WTC11 (cell line): Measurements from ENCODE around the gene PGBD5.

Experiments
- TF ChIP-seq, protein P1 (sequence below): sonication (generic); formaldehyde crosslinking; IDR thresholded peaks from 2 replicates; pipeline ENCODE4 v1.8.0; 2022; ENCODE audit warnings: mild to moderate bottlenecking, missing genetic modification reagents
- TF ChIP-seq, protein P2 (sequence below): fragments of 200-600 bp; IDR thresholded peaks from 2 replicates; pipeline ENCODE4 v1.8.0; 2022; ENCODE audit warnings: antibody characterized with exemption

DNA sequence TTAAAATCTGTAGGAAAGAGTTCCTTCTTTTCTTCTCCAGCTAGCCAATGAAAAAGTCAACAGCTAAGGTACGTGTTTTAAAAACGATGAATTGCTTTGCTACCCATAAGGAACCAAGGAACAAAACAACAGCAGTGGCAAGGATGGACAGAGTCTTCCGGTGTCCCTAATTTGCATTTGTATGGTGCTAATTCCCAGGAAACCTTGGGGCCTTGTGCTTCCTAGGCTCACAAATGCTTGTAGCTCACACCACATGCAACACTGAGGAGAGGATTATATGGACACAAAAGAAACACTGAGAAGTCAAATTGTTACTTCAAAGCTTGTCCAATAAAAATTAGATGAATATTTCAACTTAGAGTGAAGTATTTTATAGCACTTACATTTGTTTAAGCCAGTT lies 1.8 kb upstream of the PGBD5 start:
- TF ChIP-seq, protein P1, sequence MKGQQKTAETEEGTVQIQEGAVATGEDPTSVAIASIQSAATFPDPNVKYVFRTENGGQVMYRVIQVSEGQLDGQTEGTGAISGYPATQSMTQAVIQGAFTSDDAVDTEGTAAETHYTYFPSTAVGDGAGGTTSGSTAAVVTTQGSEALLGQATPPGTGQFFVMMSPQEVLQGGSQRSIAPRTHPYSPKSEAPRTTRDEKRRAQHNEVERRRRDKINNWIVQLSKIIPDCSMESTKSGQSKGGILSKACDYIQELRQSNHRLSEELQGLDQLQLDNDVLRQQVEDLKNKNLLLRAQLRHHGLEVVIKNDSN (CRISPR knock-in tag): no peak
- TF ChIP-seq, protein P2, sequence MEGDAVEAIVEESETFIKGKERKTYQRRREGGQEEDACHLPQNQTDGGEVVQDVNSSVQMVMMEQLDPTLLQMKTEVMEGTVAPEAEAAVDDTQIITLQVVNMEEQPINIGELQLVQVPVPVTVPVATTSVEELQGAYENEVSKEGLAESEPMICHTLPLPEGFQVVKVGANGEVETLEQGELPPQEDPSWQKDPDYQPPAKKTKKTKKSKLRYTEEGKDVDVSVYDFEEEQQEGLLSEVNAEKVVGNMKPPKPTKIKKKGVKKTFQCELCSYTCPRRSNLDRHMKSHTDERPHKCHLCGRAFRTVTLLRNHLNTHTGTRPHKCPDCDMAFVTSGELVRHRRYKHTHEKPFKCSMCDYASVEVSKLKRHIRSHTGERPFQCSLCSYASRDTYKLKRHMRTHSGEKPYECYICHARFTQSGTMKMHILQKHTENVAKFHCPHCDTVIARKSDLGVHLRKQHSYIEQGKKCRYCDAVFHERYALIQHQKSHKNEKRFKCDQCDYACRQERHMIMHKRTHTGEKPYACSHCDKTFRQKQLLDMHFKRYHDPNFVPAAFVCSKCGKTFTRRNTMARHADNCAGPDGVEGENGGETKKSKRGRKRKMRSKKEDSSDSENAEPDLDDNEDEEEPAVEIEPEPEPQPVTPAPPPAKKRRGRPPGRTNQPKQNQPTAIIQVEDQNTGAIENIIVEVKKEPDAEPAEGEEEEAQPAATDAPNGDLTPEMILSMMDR: no peak
